Fibroblast of mammary gland (primary cell): ENCODE data around the gene TENM4.

Experiments used
- DNase-seq: peaks from one replicate; pipeline ENCODE4 v3.0.0-alpha.2; 2010; ENCODE audit warnings: low read depth
- H3K4me3 ChIP-seq: 2 replicates; pipeline ENCODE4 v1.5.1; 2011; ENCODE audit warnings: low read depth, mild to moderate bottlenecking, low read length, moderate library complexity; ENCODE audit not compliant: control insufficient read depth
- CTCF ChIP-seq: conservative IDR thresholded peaks from 2 replicates; pipeline ENCODE4 v1.5.1; 2011; ENCODE audit warnings: low read depth, low read length, inconsistent platforms; ENCODE audit not compliant: control insufficient read depth, insufficient read depth

Gene TENM4

GRCh38 chr11:79348976-79349682 is 91.7 kb downstream of the TENM4 start:
- H3K4me3 ChIP-seq: no peak overlapping the region
- no peak for TF ChIP-seq CTCF
- no peak for DNase-seq

- no peak for DNase-seq
- no peak overlapping the region for H3K4me3 ChIP-seq
- no peak for TF ChIP-seq CTCF
Observed at GRCh38 chr11:79346021-79346420, 94.8 kb downstream of the TENM4 start.

GRCh38 chr11:79344753-79345294 is 96.0 kb downstream of the TENM4 start:
- H3K4me3 ChIP-seq: no peak overlapping the region
- no peak for TF ChIP-seq CTCF
- DNase-seq: no peak

- DNase-seq: no peak
- H3K4me3 ChIP-seq: no peak overlapping the region
- TF ChIP-seq CTCF: no peak
Observed at GRCh38 chr11:79342686-79343085, 98.1 kb downstream of the TENM4 start.

GRCh38 chr11:79342236-79342635 is 98.6 kb downstream of the TENM4 start:
- DNase-seq: no peak
- H3K4me3 ChIP-seq: no peak overlapping the region
- TF ChIP-seq CTCF: no peak

GRCh38 chr11:79340535-79340934 is 100.3 kb downstream of the TENM4 start:
- H3K4me3 ChIP-seq: no peak overlapping the region
- no peak for DNase-seq

More at GRCh38 chr11:79340535-79340934, 100.3 kb downstream of the TENM4 start:
- TF ChIP-seq CTCF: no peak
